HG03175 (cell line): ENCODE results near the gene COL13A1.

Experiments used
- ATAC-seq: cut with Tn5 transposase; IDR thresholded peaks from one replicate; pipeline ENCODE4 v1.9.1; 2021; ENCODE audit warnings: mild to moderate bottlenecking, moderate library complexity; ENCODE audit not compliant: unreplicated experiment

The COL13A1 gene

GRCh38 chr10:69865450-69865849 lies 63.7 kb downstream of the COL13A1 start:
- no peak for ATAC-seq

- no peak for ATAC-seq
These were observed 64.6 kb downstream of the COL13A1 start for GRCh38 chr10:69866246-69866687.

- ATAC-seq: no peak
These were observed 65.2 kb downstream of the COL13A1 start for GRCh38 chr10:69866688-69867461.

GRCh38 chr10:69867699-69868558 lies 66.2 kb downstream of the COL13A1 start:
- no peak for ATAC-seq

GRCh38 chr10:69868821-69869220 lies 67.1 kb downstream of the COL13A1 start:
- no peak for ATAC-seq

GRCh38 chr10:69869291-69869961 lies 67.7 kb downstream of the COL13A1 start:
- no peak for ATAC-seq

- no peak for ATAC-seq
These were observed 68.9 kb downstream of the COL13A1 start for GRCh38 chr10:69870591-69870990.

- no peak for ATAC-seq
These were observed 69.4 kb downstream of the COL13A1 start for GRCh38 chr10:69871074-69871473.

- no peak for ATAC-seq
These were observed 70.6 kb downstream of the COL13A1 start for GRCh38 chr10:69872323-69872722.

- ATAC-seq: no peak
These were observed 71.5 kb downstream of the COL13A1 start for GRCh38 chr10:69873135-69873639.

- ATAC-seq: no peak
These were observed 72.7 kb downstream of the COL13A1 start for GRCh38 chr10:69874449-69874848.

- ATAC-seq: no peak
These were observed 74.2 kb downstream of the COL13A1 start for GRCh38 chr10:69875856-69876255.

- ATAC-seq: no peak
These were observed 74.6 kb downstream of the COL13A1 start for GRCh38 chr10:69876286-69876685.

- ATAC-seq: no peak
These were observed 75.2 kb downstream of the COL13A1 start for GRCh38 chr10:69876931-69877330.

GRCh38 chr10:69878038-69878437 lies 76.3 kb downstream of the COL13A1 start:
- no peak for ATAC-seq

- ATAC-seq: no peak
These were observed 77.2 kb downstream of the COL13A1 start for GRCh38 chr10:69878951-69879350.

GRCh38 chr10:69879634-69880257 lies 78.0 kb downstream of the COL13A1 start:
- ATAC-seq: no peak

GRCh38 chr10:69880301-69881081 lies 78.8 kb downstream of the COL13A1 start:
- ATAC-seq: no peak

GRCh38 chr10:69881202-69881601 lies 79.5 kb downstream of the COL13A1 start:
- ATAC-seq: no peak
